ENCODE data around the gene ORAI3. TPM values are rescaled to one million over a fixed set of nuclear protein-coding genes. Genes with fewer than 3 reads are reported as not detected.
A peak's percentile ranks its signal among the peaks of the same experiment; 100 is the strongest.

ORAI3 gene
- total RNA-seq, 1 donor from 2014 or later: 12.2 TPM

DNA sequence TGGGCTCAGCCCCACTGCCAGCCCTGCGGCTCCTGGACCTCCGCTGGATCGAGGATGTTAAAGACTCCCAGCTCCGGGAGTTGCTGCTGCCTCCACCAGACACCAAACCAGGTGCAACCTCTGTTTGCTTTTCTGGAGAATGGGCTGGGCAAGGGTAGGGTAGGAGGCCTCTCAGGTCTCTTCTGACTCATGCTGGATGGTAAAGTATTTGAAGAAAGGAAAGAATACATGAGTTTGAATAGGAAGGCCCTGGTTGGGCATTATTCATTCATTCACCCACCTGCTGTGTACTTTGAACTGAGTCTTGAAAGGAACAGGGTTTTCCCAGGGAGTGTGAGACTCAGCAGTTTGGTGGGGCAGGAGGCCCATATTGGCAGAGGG, 6.5 kb upstream of the ORAI3 start:
- Histone ChIP-seq H3K27me3 (ENCODE audit: low read depth) (no peaks in the 10 kb centered on the region), H3K36me3 (peaks cover 24% of the 10 kb centered on the region), H3K27ac (replicated peaks) (peak overlapping the region; percentile 28), H3K9me3 (replicated peaks) (no peaks in the 10 kb centered on the region), H3K4me1 (peaks cover 21% of the 10 kb centered on the region), H3K4me3 (no peak overlapping the region)
- intact Hi-C loops (cut with micrococcal nuclease): no loop called here
- TF ChIP-seq, protein P1, sequence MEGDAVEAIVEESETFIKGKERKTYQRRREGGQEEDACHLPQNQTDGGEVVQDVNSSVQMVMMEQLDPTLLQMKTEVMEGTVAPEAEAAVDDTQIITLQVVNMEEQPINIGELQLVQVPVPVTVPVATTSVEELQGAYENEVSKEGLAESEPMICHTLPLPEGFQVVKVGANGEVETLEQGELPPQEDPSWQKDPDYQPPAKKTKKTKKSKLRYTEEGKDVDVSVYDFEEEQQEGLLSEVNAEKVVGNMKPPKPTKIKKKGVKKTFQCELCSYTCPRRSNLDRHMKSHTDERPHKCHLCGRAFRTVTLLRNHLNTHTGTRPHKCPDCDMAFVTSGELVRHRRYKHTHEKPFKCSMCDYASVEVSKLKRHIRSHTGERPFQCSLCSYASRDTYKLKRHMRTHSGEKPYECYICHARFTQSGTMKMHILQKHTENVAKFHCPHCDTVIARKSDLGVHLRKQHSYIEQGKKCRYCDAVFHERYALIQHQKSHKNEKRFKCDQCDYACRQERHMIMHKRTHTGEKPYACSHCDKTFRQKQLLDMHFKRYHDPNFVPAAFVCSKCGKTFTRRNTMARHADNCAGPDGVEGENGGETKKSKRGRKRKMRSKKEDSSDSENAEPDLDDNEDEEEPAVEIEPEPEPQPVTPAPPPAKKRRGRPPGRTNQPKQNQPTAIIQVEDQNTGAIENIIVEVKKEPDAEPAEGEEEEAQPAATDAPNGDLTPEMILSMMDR (IDR thresholded peaks at IDR 0.05; ENCODE audit: borderline replicate concordance): no peak
- no peak for DNase-seq

DNA sequence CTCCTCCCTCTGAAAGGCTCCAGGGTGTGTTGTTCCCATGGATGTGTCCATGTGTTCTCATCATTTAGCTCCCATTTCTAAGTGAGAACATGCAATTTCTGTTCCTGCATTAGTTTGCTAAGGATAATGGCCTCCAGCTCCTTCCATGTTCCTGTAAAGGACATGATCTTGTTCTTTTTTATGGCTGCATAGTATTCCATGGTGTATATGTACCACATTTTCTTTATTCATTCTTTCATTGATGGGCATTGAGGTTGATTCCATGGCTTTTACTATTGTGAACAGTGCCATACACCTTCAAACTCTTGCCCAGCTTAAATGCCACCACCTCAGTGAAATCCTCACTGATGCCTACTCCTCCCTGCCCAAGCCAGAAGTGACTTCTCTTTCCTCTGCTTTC, 4.5 kb upstream of the ORAI3 start:
- TF ChIP-seq, protein P1 (IDR thresholded peaks at IDR 0.05; ENCODE audit: borderline replicate concordance): no peak
- no peaks in the 10 kb centered on the region for H3K9me3 ChIP-seq (replicated peaks)
- H3K36me3 ChIP-seq: peaks cover 24% of the 10 kb centered on the region
- H3K4me3 ChIP-seq: no peak overlapping the region
- no peak overlapping the region for H3K27ac ChIP-seq (replicated peaks)
- peaks cover 27% of the 10 kb centered on the region for H3K4me1 ChIP-seq
- no peaks in the 10 kb centered on the region for H3K27me3 ChIP-seq (ENCODE audit: low read depth)
- DNase-seq: no peak
- intact Hi-C loops (cut with micrococcal nuclease): no loop called here

DNA sequence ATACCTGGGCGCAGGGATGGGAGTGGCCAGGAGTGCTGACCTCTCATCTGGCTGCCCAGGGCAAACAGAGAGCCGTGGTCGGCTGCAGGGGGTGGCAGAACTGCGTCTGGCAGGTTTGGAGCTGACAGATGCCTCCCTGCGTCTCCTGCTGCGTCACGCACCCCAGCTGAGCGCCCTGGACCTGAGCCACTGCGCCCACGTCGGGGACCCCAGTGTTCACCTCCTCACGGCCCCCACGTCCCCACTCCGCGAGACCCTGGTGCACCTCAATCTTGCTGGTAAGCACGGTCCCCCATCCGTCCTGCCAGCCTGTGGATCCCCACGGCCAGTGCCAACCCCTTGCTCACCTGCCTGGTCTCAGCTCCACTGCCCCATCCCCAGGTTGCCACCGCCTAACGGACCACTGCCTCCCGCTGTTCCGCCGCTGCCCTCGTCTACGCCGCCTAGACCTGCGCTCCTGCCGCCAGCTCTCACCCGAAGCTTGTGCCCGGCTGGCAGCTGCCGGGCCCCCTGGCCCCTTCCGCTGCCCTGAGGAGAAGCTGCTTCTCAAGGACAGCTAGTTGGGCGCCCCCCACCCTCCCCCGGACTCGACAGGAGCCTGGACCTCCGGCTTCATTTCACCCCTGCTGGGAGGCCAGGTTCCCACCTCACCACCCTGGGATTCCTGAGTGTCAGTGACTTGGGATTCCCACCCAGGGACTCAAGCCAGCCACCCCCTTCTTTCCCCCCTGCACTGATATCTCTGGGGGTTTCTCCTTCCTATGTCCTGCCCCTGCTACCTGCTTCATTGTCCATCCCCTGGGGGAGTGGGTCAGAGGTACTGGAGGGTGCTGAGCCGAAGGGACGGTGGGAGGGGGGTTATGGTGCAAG, 2.0 kb upstream of the ORAI3 start:
- intact Hi-C loops (cut with micrococcal nuclease): no loop called here
- Histone ChIP-seq H3K27ac (replicated peaks) (no peak overlapping the region), H3K27me3 (ENCODE audit: low read depth) (no peaks in the 10 kb centered on the region), H3K4me1 (peaks cover 47% of the 10 kb centered on the region), H3K36me3 (peaks cover 17% of the 10 kb centered on the region), H3K9me3 (replicated peaks) (no peaks in the 10 kb centered on the region), H3K4me3 (no peak overlapping the region)
- no peak for DNase-seq
- TF ChIP-seq, protein P1 (IDR thresholded peaks at IDR 0.05; ENCODE audit: borderline replicate concordance): no peak

DNA sequence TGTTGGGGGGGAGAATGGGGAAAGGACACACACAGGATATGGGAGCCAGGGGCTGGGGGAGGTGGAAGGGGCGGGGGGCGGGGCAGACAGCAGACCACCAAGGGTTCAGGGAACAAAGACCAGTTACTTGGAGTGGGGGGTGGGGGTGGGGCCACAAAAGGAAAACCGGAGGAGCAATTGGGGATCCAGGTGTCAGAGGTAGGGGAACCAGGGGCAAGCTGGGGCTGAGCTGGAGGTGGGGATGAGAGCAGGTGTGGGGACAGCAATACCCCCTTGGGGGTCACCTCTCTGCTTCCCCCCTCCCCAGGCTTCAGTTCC, 1.4 kb upstream of the ORAI3 start:
- no peaks in the 10 kb centered on the region for H3K9me3 ChIP-seq (replicated peaks)
- no peak for DNase-seq
- H3K27ac ChIP-seq (replicated peaks): no peak overlapping the region
- no peak overlapping the region for H3K4me3 ChIP-seq
- H3K36me3 ChIP-seq: peaks cover 14% of the 10 kb centered on the region
- intact Hi-C loops (cut with micrococcal nuclease): no loop called here
- TF ChIP-seq, protein P1 (IDR thresholded peaks at IDR 0.05; ENCODE audit: borderline replicate concordance): no peak
- no peaks in the 10 kb centered on the region for H3K27me3 ChIP-seq (ENCODE audit: low read depth)
- peaks cover 47% of the 10 kb centered on the region for H3K4me1 ChIP-seq

DNA sequence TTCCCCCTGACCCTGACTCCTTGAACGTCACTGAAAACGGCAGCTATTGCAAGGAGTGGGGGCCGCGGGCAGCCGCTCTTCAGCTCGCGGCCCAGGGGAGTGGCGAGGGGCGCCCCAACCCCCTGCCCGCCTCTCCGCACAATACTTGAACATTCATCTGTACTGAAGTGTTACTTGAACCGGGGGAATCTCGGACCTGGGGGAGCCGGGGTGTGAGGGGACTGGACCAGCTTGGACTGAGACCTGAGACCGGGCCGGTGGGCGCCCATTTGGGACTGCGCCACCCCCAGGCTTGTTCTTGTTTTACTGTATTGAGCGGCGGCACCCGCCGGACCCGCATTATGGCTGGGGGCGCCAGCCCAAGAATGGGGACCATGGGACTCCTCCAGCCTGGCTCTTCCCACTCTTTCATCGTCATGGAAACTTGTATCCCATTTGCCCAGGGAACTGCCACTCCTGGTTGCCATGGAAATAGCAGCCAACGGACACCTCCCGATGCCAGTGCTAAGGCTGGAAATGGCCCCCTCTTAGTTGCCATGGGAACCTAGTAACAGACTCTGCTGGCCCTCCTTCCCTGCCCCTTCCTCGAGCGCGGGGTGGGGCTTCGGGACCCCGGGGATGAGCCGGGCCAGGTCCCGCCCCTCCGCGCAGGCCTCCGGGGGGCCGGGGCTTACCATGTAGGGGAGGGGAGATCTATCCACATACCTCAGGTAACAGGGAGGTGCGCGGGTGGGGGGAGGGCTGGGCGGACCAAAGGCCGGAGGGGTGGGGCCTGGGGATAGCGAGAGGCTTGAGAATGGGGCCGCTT, 805 bp upstream of the ORAI3 start:
- H3K9me3 ChIP-seq (replicated peaks): no peaks in the 10 kb centered on the region
- H3K4me3 ChIP-seq: peak overlapping the region; percentile 100
- H3K36me3 ChIP-seq: peaks cover 9% of the 10 kb centered on the region
- peak; percentile 83 for DNase-seq
- H3K4me1 ChIP-seq: peaks cover 49% of the 10 kb centered on the region
- TF ChIP-seq, protein P1 (IDR thresholded peaks at IDR 0.05; ENCODE audit: borderline replicate concordance): no peak
- intact Hi-C loops (cut with micrococcal nuclease): no loop called here
- H3K27ac ChIP-seq (replicated peaks): peak overlapping the region; percentile 98
- no peaks in the 10 kb centered on the region for H3K27me3 ChIP-seq (ENCODE audit: low read depth)
